ENCODE results near the gene DLGAP5.

GRCh38 chr14:55103005-55103640 is 88.3 kb downstream of the DLGAP5 start:
- TF ChIP-seq CTCF (IDR thresholded peaks at IDR 0.05; ENCODE audit: low read depth, low read length) (no peak), POLR2A (IDR thresholded peaks at IDR 0.05; ENCODE audit: extremely low read depth, insufficient read length) (peak; percentile 19)
